OCI-LY1 (cell line): ENCODE results near the gene TSNAX.

Source experiments
- H2AFZ ChIP-seq: fragments of 200-600 bp; sonication (generic), shearing (Covaris generic); 2 replicates; pipeline ENCODE4 v1.6.0; 2014; ENCODE audit warnings: antibody characterized with exemption, mild to moderate bottlenecking, low read length
- H3F3A ChIP-seq: fragments of 200-600 bp; sonication (generic), shearing (Covaris generic); 2 replicates; pipeline ENCODE4 v1.6.0; 2014; ENCODE audit warnings: mild to moderate bottlenecking, antibody characterized with exemption, low read length, moderate library complexity; ENCODE audit not compliant: insufficient read depth
- H3K27ac ChIP-seq: fragments of 200-600 bp; sonication (generic); 2 replicates; pipeline ENCODE4 v1.5.1; 2014; ENCODE audit warnings: low read length, mixed run types, mild to moderate bottlenecking, low read depth; ENCODE audit not compliant: poor library complexity, severe bottlenecking
- H3K27me3 ChIP-seq: fragments of 200-600 bp; sonication (generic); 2 replicates; pipeline ENCODE4 v1.6.0; 2014; ENCODE audit warnings: antibody characterized with exemption, mild to moderate bottlenecking, low read length, moderate library complexity; ENCODE audit not compliant: insufficient read depth
- H3K36me3 ChIP-seq: fragments of 200-600 bp; sonication (generic); 2 replicates; pipeline ENCODE4 v1.6.1; 2014; ENCODE audit warnings: mild to moderate bottlenecking, antibody characterized with exemption, low read length, moderate library complexity, mixed read lengths; ENCODE audit not compliant: insufficient read depth
- H3K4me1 ChIP-seq: fragments of 200-600 bp; sonication (generic); 2 replicates; pipeline ENCODE4 v1.5.1; 2014; ENCODE audit warnings: mild to moderate bottlenecking, low read length, moderate library complexity; ENCODE audit not compliant: insufficient read depth, severe bottlenecking
- H3K4me2 ChIP-seq: fragments of 200-600 bp; sonication (generic), shearing (Covaris generic); 2 replicates; pipeline ENCODE4 v1.6.1; 2014; ENCODE audit warnings: low read length
- H3K4me3 ChIP-seq: fragments of 200-600 bp; sonication (generic); 2 replicates; pipeline ENCODE4 v1.5.1; 2014; ENCODE audit warnings: low read length, low read depth, mild to moderate bottlenecking, mixed read lengths; ENCODE audit not compliant: poor library complexity, severe bottlenecking
- H3K79me2 ChIP-seq: fragments of 200-600 bp; shearing (Covaris generic); 2 replicates; pipeline ENCODE4 v1.6.1; 2016; ENCODE audit warnings: mixed run types, low read length, mixed read lengths; ENCODE audit not compliant: insufficient read depth
- H3K9ac ChIP-seq: fragments of 200-600 bp; sonication (generic), shearing (Covaris generic); 2 replicates; pipeline ENCODE4 v1.6.1; 2014; ENCODE audit warnings: mild to moderate bottlenecking, low read length, mixed read lengths
- H3K9me2 ChIP-seq: fragments of 200-600 bp; sonication (generic), shearing (Covaris generic); 2 replicates; pipeline ENCODE4 v1.6.1; 2014; ENCODE audit warnings: low read depth, mild to moderate bottlenecking, low read length, mixed read lengths
- H3K9me3 ChIP-seq: fragments of 200-600 bp; shearing (Covaris generic); 2 replicates; pipeline ENCODE4 v1.6.1; 2014; ENCODE audit warnings: low read length, mixed read lengths
- H4K20me1 ChIP-seq: fragments of 200-600 bp; sonication (generic), shearing (Covaris generic); 2 replicates; pipeline ENCODE4 v1.6.0; 2016; ENCODE audit warnings: mild to moderate bottlenecking, low read length; ENCODE audit not compliant: insufficient read depth
- CTCF ChIP-seq: fragments of 200-600 bp; sonication (generic), shearing (Covaris generic); IDR thresholded peaks from 2 replicates; pipeline ENCODE4 v1.5.1; 2017; ENCODE audit warnings: mild to moderate bottlenecking, antibody characterized with exemption, low read length, moderate library complexity, mixed read lengths
- EZH2 ChIP-seq: fragments of 200-600 bp; sonication (generic), shearing (Covaris generic); IDR thresholded peaks from 2 replicates; pipeline ENCODE4 v1.8.0; 2017; ENCODE audit warnings: borderline replicate concordance, mixed run types, mild to moderate bottlenecking, antibody characterized with exemption, low read length, moderate library complexity, mixed read lengths

TSNAX gene

DNA sequence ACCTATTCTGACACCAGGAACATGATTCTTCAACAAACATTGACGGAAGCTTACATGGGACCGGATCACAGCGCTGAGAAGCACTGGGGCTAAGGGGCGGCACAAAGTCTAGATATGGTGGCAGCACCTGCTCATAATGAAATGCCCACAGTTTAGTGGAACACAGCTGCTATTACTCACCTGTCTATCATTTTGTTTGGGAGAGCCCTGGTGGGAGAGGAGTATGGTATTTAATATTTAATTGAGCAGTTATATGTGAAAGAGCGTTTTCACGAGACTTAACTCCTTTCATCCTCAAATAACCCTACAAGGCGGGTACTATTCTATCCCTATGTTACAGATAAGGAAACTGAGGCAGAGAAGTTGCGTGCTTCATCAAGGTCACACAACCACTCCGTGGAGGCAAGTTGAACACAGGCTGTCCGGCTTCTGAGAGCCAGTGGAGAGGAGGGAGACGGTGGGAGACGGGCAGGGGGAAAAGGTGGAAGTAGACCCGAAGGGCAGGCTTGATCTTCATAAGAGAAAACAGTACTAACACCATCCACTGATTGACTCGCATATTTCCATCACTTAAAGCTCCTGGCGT, 790 bp upstream of the TSNAX start:
- H3K36me3 ChIP-seq = peaks cover 7% of the 10 kb centered on the region; the same call in 1 of the 2 replicates

DNA sequence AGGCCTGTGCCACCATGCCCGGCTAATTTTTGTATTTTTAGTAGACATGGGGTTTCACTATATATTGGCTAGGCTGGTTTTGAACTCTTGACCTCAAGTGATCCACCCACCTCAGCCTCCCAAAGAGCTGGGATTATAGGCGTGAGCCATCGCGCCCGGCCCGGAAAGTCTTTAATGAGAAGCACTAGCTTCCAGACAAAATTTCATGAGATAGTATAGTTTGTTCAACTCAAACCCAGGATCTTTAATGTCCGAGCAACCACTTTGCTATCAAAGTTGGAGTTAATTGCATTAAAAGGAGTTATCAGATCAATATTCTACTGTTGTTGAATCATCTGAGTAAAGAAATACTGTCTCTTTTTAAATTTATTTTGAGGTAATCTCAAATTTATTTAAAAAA, 4.8 kb downstream of the TSNAX start:
- Histone ChIP-seq H3F3A (no peaks in the 10 kb centered on the region; the same call in 1 of the 2 replicates), H3K4me2 (no peak overlapping the region), H3K4me3 (no peak overlapping the region), H3K9ac (no peak overlapping the region), H3K9me3 (no peaks in the 10 kb centered on the region), H3K27ac (no peak overlapping the region), H3K27me3 (no peaks in the 10 kb centered on the region), H3K36me3 (peaks cover 50% of the 10 kb centered on the region), H3K79me2 (peaks cover 39% of the 10 kb centered on the region), H3K4me1 (peaks cover 16% of the 10 kb centered on the region), H2AFZ (no peak overlapping the region), H3K9me2 (no peaks in the 10 kb centered on the region), H4K20me1 (no peaks in the 10 kb centered on the region)
- no peak for TF ChIP-seq EZH2
- no peak for TF ChIP-seq CTCF

More for the DNA sequence above, 790 bp upstream of the TSNAX start:
- H3K4me3 ChIP-seq = peak overlapping the region; percentile 100
- H3K9ac ChIP-seq = peak overlapping the region; percentile 100
- peaks cover 26% of the 10 kb centered on the region for H3K4me1 ChIP-seq
- peaks cover 22% of the 10 kb centered on the region for H3K79me2 ChIP-seq
- no peaks in the 10 kb centered on the region for H3K9me3 ChIP-seq
- H3F3A ChIP-seq = no peaks in the 10 kb centered on the region
- peak overlapping the region; percentile 73 for H3K27ac ChIP-seq
- no peaks in the 10 kb centered on the region for H3K9me2 ChIP-seq
- H2AFZ ChIP-seq = peak overlapping the region; percentile 89
- TF ChIP-seq EZH2 = no peak
- no peak for TF ChIP-seq CTCF
- H3K4me2 ChIP-seq = peak overlapping the region; percentile 90
- no peaks in the 10 kb centered on the region for H4K20me1 ChIP-seq
- H3K27me3 ChIP-seq = no peaks in the 10 kb centered on the region

- peaks cover 34% of the 10 kb centered on the region for H3K79me2 ChIP-seq
- H3K4me3 ChIP-seq = no peak overlapping the region
- no peak overlapping the region for H3K9ac ChIP-seq
- no peaks in the 10 kb centered on the region for H4K20me1 ChIP-seq
- peaks cover 65% of the 10 kb centered on the region for H3K36me3 ChIP-seq
- peaks cover 3% of the 10 kb centered on the region; the same call in 1 of the 2 replicates for H3K9me3 ChIP-seq
- H3K27me3 ChIP-seq = no peaks in the 10 kb centered on the region
- no peak overlapping the region for H3K4me2 ChIP-seq
- peaks cover 6% of the 10 kb centered on the region for H3K4me1 ChIP-seq
- TF ChIP-seq CTCF (no peak), EZH2 (no peak)
- H2AFZ ChIP-seq = no peak overlapping the region
- H3K27ac ChIP-seq = no peak overlapping the region
- no peaks in the 10 kb centered on the region; the same call in 1 of the 2 replicates for H3F3A ChIP-seq
- H3K9me2 ChIP-seq = no peaks in the 10 kb centered on the region
Observed at GRCh38 chr1:231534703-231535159, 6.3 kb downstream of the TSNAX start.
